HepG2 (cell line): ENCODE data around the gene CFAP99. TPM values are rescaled to one million over a fixed set of nuclear protein-coding genes. Genes with fewer than 3 reads are reported as not detected.

Experiments
- BHLHE40 ChIP-seq: IDR thresholded peaks from 2 replicates; pipeline ENCODE4 v1.6.1; 2011; ENCODE audit warnings: low read length, improper control_type of control experiment
- CBFB ChIP-seq: sonication (generic); formaldehyde crosslinking; IDR thresholded peaks from 2 replicates; pipeline ENCODE4 v1.4.0; 2020; ENCODE audit warnings: missing genetic modification reagents
- DNMT3B ChIP-seq: conservative IDR thresholded peaks from 2 replicates; pipeline ENCODE4 v1.6.1; 2016; ENCODE audit warnings: missing biosample characterization, control low read depth
- HDAC6 ChIP-seq: fragments of 200-600 bp; sonication (generic); IDR thresholded peaks from 2 replicates; pipeline ENCODE4 v1.7.0; 2017; ENCODE audit warnings: mild to moderate bottlenecking, antibody characterized with exemption, low read length, low read depth
- HIVEP1 ChIP-seq: sonication (generic); formaldehyde crosslinking; IDR thresholded peaks from 2 replicates; pipeline ENCODE4 v1.4.0; 2020; ENCODE audit warnings: mild to moderate bottlenecking, missing genetic modification reagents
- KMT2A ChIP-seq: sonication (generic); formaldehyde crosslinking; IDR thresholded peaks from 2 replicates; pipeline ENCODE4 v1.4.0; 2020; ENCODE audit warnings: missing genetic modification reagents
- MAF1 ChIP-seq: sonication (generic); formaldehyde crosslinking; IDR thresholded peaks from 2 replicates; pipeline ENCODE4 v1.5.0; 2020; ENCODE audit warnings: missing genetic modification reagents, borderline replicate concordance
- PHF21A ChIP-seq: sonication (generic); formaldehyde crosslinking; IDR thresholded peaks from 2 replicates; pipeline ENCODE4 v1.5.0; 2020; ENCODE audit warnings: mild to moderate bottlenecking, missing genetic modification reagents
- ZNF180 ChIP-seq: sonication (generic); formaldehyde crosslinking; IDR thresholded peaks from 2 replicates; pipeline ENCODE4 v1.4.0; 2020; ENCODE audit warnings: low read depth, missing genetic modification reagents, borderline replicate concordance
- ZNF510 ChIP-seq: sonication (generic); formaldehyde crosslinking; IDR thresholded peaks from 2 replicates; pipeline ENCODE4 v1.4.0; 2020; ENCODE audit warnings: low read depth, mild to moderate bottlenecking, missing genetic modification reagents
- polyA plus RNA-seq, 8 experiments: library from polyadenylated mRNA; depleted of rRNA in 3 of 8; stranded (reverse) in 7 of 8; unstranded in 1 of 8; fragments of >200 nt; fragmentation: Illumina TruSeq in 4 of 8; extraction: Trizol in 4 of 8; gene quantifications; 2 replicates each; pipeline versions ENCODE4 v1.2.1 to v1.2.3, GENCODE V29; 2011 to 2016; ENCODE audit warnings: low read depth in 4 of 8, missing spikeins in 1 of 8, mixed read lengths in 1 of 8; ENCODE audit not compliant: insufficient read depth in 1 of 8
- total RNA-seq, 5 experiments: library from RNA; depleted of rRNA; stranded (reverse); fragments of >200 nt; fragmentation: Illumina TruSeq; extraction: Trizol; gene quantifications; 2 replicates each; pipeline ENCODE4 v1.2.3, GENCODE V29; 2016; ENCODE audit warnings: low read depth in 1 of 5
- TF ChIP-seq, protein P1 (sequence below): sonication (generic); formaldehyde crosslinking; IDR thresholded peaks from 2 replicates; pipeline ENCODE4 v1.5.0; 2020; ENCODE audit warnings: missing genetic modification reagents
- TF ChIP-seq, protein P2 (sequence below): IDR thresholded peaks from 2 replicates; pipeline ENCODE4 v1.6.1; 2012; ENCODE audit warnings: low read length, improper control_type of control experiment
- TF ChIP-seq, protein P3 (sequence below): sonication (generic); formaldehyde crosslinking; IDR thresholded peaks from 2 replicates; pipeline ENCODE4 v1.4.0; 2020; ENCODE audit warnings: missing genetic modification reagents, borderline replicate concordance
- TF ChIP-seq, protein P4 (sequence below): sonication (generic); formaldehyde crosslinking; IDR thresholded peaks from 2 replicates; pipeline ENCODE4 v1.4.0; 2020; ENCODE audit warnings: mild to moderate bottlenecking, missing genetic modification reagents

CFAP99 gene
- total and polyA plus RNA-seq, 2 of the 13 experiments (the other 11 are each of a cell fraction or from before 2014, with no cell fraction given) = not detected

DNA sequence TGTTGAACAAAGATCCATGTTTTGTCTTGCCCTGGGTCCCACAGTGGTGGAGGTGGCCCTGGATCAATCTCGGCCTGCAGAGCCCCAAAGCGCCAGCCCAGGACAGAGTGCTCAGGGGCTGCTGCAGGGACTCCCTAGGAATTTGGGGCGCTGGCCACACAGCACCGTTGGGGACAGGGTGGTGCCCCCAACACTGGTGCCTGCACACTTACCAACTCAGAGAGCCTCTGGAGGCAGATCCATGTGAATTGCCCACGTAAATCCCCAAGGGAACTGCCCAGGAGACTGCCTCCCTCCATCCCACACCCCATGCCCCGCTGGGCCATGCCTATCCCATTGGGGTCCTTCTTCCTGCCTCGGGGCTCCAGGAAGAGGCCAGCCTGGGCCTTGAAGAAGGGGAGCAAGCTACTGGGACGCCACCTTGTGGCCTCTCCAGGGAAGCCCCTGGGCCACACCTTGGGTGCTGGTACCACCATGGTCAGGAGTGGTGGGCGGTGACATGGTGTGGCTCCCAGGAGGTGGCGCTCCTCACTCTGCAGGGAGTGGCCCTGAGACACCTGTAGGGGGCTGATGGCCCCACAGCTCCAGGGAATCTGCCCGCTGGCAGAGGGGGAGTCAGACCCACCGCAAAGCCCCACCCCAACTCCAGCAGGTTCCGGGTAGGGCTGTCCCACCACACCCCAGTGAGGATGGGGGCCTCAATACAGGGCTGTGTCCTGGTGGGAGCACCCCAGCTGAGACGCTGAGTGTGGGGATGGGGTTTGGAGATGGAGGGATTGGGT lies 22.8 kb downstream of the CFAP99 start (continued):
- TF ChIP-seq, protein P1, sequence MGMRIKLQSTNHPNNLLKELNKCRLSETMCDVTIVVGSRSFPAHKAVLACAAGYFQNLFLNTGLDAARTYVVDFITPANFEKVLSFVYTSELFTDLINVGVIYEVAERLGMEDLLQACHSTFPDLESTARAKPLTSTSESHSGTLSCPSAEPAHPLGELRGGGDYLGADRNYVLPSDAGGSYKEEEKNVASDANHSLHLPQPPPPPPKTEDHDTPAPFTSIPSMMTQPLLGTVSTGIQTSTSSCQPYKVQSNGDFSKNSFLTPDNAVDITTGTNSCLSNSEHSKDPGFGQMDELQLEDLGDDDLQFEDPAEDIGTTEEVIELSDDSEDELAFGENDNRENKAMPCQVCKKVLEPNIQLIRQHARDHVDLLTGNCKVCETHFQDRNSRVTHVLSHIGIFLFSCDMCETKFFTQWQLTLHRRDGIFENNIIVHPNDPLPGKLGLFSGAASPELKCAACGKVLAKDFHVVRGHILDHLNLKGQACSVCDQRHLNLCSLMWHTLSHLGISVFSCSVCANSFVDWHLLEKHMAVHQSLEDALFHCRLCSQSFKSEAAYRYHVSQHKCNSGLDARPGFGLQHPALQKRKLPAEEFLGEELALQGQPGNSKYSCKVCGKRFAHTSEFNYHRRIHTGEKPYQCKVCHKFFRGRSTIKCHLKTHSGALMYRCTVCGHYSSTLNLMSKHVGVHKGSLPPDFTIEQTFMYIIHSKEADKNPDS = no peak
- no peak for TF ChIP-seq MAF1
- no peak for TF ChIP-seq ZNF180 (CRISPR knock-in tag)
- peak; percentile 56; the same call in 1 of the 2 replicates for TF ChIP-seq CBFB (CRISPR knock-in tag)
- TF ChIP-seq, protein P2, sequence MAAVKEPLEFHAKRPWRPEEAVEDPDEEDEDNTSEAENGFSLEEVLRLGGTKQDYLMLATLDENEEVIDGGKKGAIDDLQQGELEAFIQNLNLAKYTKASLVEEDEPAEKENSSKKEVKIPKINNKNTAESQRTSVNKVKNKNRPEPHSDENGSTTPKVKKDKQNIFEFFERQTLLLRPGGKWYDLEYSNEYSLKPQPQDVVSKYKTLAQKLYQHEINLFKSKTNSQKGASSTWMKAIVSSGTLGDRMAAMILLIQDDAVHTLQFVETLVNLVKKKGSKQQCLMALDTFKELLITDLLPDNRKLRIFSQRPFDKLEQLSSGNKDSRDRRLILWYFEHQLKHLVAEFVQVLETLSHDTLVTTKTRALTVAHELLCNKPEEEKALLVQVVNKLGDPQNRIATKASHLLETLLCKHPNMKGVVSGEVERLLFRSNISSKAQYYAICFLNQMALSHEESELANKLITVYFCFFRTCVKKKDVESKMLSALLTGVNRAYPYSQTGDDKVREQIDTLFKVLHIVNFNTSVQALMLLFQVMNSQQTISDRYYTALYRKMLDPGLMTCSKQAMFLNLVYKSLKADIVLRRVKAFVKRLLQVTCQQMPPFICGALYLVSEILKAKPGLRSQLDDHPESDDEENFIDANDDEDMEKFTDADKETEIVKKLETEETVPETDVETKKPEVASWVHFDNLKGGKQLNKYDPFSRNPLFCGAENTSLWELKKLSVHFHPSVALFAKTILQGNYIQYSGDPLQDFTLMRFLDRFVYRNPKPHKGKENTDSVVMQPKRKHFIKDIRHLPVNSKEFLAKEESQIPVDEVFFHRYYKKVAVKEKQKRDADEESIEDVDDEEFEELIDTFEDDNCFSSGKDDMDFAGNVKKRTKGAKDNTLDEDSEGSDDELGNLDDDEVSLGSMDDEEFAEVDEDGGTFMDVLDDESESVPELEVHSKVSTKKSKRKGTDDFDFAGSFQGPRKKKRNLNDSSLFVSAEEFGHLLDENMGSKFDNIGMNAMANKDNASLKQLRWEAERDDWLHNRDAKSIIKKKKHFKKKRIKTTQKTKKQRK = no peak
- no peak for TF ChIP-seq BHLHE40
- TF ChIP-seq DNMT3B = no peak
- no peak for TF ChIP-seq ZNF510 (CRISPR knock-in tag)
- TF ChIP-seq HIVEP1 (CRISPR knock-in tag) = 0 out of 2 replicates have a peak, but pooled peaks have one; percentile 42
- no peak for TF ChIP-seq PHF21A (CRISPR knock-in tag)
- TF ChIP-seq, protein P3, sequence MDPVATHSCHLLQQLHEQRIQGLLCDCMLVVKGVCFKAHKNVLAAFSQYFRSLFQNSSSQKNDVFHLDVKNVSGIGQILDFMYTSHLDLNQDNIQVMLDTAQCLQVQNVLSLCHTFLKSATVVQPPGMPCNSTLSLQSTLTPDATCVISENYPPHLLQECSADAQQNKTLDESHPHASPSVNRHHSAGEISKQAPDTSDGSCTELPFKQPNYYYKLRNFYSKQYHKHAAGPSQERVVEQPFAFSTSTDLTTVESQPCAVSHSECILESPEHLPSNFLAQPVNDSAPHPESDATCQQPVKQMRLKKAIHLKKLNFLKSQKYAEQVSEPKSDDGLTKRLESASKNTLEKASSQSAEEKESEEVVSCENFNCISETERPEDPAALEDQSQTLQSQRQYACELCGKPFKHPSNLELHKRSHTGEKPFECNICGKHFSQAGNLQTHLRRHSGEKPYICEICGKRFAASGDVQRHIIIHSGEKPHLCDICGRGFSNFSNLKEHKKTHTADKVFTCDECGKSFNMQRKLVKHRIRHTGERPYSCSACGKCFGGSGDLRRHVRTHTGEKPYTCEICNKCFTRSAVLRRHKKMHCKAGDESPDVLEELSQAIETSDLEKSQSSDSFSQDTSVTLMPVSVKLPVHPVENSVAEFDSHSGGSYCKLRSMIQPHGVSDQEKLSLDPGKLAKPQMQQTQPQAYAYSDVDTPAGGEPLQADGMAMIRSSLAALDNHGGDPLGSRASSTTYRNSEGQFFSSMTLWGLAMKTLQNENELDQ (CRISPR knock-in tag) = no peak
- TF ChIP-seq HDAC6 = no peak
- TF ChIP-seq KMT2A (CRISPR knock-in tag) = no peak
- TF ChIP-seq, protein P4, sequence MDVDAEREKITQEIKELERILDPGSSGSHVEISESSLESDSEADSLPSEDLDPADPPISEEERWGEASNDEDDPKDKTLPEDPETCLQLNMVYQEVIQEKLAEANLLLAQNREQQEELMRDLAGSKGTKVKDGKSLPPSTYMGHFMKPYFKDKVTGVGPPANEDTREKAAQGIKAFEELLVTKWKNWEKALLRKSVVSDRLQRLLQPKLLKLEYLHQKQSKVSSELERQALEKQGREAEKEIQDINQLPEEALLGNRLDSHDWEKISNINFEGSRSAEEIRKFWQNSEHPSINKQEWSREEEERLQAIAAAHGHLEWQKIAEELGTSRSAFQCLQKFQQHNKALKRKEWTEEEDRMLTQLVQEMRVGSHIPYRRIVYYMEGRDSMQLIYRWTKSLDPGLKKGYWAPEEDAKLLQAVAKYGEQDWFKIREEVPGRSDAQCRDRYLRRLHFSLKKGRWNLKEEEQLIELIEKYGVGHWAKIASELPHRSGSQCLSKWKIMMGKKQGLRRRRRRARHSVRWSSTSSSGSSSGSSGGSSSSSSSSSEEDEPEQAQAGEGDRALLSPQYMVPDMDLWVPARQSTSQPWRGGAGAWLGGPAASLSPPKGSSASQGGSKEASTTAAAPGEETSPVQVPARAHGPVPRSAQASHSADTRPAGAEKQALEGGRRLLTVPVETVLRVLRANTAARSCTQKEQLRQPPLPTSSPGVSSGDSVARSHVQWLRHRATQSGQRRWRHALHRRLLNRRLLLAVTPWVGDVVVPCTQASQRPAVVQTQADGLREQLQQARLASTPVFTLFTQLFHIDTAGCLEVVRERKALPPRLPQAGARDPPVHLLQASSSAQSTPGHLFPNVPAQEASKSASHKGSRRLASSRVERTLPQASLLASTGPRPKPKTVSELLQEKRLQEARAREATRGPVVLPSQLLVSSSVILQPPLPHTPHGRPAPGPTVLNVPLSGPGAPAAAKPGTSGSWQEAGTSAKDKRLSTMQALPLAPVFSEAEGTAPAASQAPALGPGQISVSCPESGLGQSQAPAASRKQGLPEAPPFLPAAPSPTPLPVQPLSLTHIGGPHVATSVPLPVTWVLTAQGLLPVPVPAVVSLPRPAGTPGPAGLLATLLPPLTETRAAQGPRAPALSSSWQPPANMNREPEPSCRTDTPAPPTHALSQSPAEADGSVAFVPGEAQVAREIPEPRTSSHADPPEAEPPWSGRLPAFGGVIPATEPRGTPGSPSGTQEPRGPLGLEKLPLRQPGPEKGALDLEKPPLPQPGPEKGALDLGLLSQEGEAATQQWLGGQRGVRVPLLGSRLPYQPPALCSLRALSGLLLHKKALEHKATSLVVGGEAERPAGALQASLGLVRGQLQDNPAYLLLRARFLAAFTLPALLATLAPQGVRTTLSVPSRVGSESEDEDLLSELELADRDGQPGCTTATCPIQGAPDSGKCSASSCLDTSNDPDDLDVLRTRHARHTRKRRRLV = no peak
